AG10803 (cell line): ENCODE data around the gene SEC62.

Source experiments
- DNase-seq: peaks from one replicate; pipeline ENCODE4 v3.0.0; 2010; ENCODE audit warnings: low read depth
- H3K4me3 ChIP-seq: 2 replicates; pipeline ENCODE4 v1.5.1; 2011; ENCODE audit warnings: mild to moderate bottlenecking, low read length, control low read depth
- TF ChIP-seq, protein P1 (sequence below): conservative IDR thresholded peaks from 2 replicates; pipeline ENCODE4 v1.5.1; 2011; ENCODE audit warnings: mild to moderate bottlenecking, low read length, control low read depth, inconsistent platforms

SEC62 gene

GRCh38 chr3:169939320-169939719, 27.3 kb upstream of the SEC62 start:
- TF ChIP-seq, protein P1, sequence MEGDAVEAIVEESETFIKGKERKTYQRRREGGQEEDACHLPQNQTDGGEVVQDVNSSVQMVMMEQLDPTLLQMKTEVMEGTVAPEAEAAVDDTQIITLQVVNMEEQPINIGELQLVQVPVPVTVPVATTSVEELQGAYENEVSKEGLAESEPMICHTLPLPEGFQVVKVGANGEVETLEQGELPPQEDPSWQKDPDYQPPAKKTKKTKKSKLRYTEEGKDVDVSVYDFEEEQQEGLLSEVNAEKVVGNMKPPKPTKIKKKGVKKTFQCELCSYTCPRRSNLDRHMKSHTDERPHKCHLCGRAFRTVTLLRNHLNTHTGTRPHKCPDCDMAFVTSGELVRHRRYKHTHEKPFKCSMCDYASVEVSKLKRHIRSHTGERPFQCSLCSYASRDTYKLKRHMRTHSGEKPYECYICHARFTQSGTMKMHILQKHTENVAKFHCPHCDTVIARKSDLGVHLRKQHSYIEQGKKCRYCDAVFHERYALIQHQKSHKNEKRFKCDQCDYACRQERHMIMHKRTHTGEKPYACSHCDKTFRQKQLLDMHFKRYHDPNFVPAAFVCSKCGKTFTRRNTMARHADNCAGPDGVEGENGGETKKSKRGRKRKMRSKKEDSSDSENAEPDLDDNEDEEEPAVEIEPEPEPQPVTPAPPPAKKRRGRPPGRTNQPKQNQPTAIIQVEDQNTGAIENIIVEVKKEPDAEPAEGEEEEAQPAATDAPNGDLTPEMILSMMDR = no peak
- DNase-seq = no peak
- H3K4me3 ChIP-seq = no peak overlapping the region

GRCh38 chr3:169939751-169940150, 26.9 kb upstream of the SEC62 start:
- no peak for DNase-seq

DNA sequence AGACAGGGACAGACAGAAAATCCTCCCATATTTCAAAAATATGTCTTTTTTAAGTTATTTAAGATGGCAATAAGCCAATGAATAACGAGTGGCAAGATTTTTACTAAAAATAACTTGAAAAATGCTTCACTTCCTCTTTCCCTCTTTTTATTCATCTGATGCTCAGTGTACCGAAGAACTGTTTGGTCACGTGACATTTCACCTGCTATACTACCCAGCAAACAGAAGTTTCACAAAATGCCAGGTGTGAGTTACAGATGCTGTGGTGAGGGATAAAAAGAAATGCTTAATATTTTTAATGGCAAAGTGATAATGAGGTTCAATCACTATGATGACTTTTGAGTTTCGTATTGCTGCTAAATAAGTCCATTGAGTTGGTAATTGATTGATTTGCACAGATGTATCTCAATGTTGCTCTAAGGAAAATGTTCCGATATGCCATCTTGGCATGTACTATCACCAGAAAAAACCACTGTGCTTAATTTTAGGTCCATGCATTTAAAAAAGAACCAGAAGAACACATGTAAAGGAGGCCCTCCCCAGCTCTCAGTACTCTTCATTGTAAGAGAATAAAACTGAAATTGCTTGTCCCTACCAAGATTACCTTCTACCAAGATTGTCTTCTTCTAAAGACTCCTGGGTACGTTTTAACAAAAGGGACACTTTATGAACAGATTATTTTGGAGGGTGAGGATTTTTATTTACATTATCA, 26.0 kb upstream of the SEC62 start:
- TF ChIP-seq, protein P1 = no peak
- no peak overlapping the region for H3K4me3 ChIP-seq
- DNase-seq = no peak

More at GRCh38 chr3:169939751-169940150, 26.9 kb upstream of the SEC62 start:
- H3K4me3 ChIP-seq = no peak overlapping the region
- TF ChIP-seq, protein P1 = no peak

- TF ChIP-seq, protein P1 = no peak
- no peak for DNase-seq
- no peak overlapping the region for H3K4me3 ChIP-seq
Measured at GRCh38 chr3:169945313-169945712, 21.3 kb upstream of the SEC62 start.

GRCh38 chr3:169946336-169946735, 20.3 kb upstream of the SEC62 start:
- TF ChIP-seq, protein P1 = no peak
- no peak for DNase-seq
- H3K4me3 ChIP-seq = no peak overlapping the region

- no peak for DNase-seq
- H3K4me3 ChIP-seq = no peak overlapping the region
- TF ChIP-seq, protein P1 = no peak
Measured at GRCh38 chr3:169948559-169949448, 17.8 kb upstream of the SEC62 start.
